H7 (cell line): Measurements from ENCODE around the gene PRXL2C. TPM values are rescaled to one million over a fixed set of nuclear protein-coding genes. Genes with fewer than 3 reads are reported as not detected.
"Not testable (repeated sequence)": the region's sequence is repeated elsewhere in the genome, so short reads cannot be mapped to it uniquely, and the experiment has no call there.

Experiments
- DNase-seq: peaks from one replicate; pipeline ENCODE4 v3.0.0; 2012
- H3K27me3 ChIP-seq: 2 replicates; pipeline ENCODE4 v1.6.0; 2011; ENCODE audit warnings: mild to moderate bottlenecking, low read length; ENCODE audit not compliant: control insufficient read depth, insufficient read depth
- H3K36me3 ChIP-seq: replicated peaks from 2 replicates; pipeline ENCODE4 v1.5.1; 2011; ENCODE audit warnings: low read length; ENCODE audit not compliant: control insufficient read depth, insufficient read depth
- H3K4me3 ChIP-seq: 2 replicates; pipeline ENCODE4 v1.5.1; 2011; ENCODE audit warnings: low read depth, mild to moderate bottlenecking, control low read depth, low read length, moderate library complexity; ENCODE audit not compliant: insufficient read depth
- total RNA-seq: library from RNA; depleted of rRNA; stranded (reverse); fragments of >200 nt; shearing (Covaris generic); gene quantifications from 2 replicates; pipeline ENCODE4 v1.2.3, GENCODE V29; 2014

Gene PRXL2C
- total RNA-seq, 1 experiment from 2014 or later, result 7.9 TPM

- Histone ChIP-seq H3K27me3 (no peaks in the 10 kb centered on the region), H3K4me3 (no peak overlapping the region), H3K36me3 (no peaks in the 10 kb centered on the region)
- no peak for DNase-seq
Observed at GRCh38 chr9:96663506-96664120, 8.5 kb upstream of the PRXL2C start.

GRCh38 chr9:96661711-96662110, 6.6 kb upstream of the PRXL2C start:
- H3K36me3 ChIP-seq, result no peaks in the 10 kb centered on the region
- no peaks in the 10 kb centered on the region for H3K27me3 ChIP-seq
- H3K4me3 ChIP-seq, result no peak overlapping the region
- no peak for DNase-seq

GRCh38 chr9:96660692-96661248, 5.7 kb upstream of the PRXL2C start:
- no peak for DNase-seq
- Histone ChIP-seq H3K4me3 (no peak overlapping the region), H3K27me3 (no peaks in the 10 kb centered on the region; the same call in 1 of the 2 replicates), H3K36me3 (no peaks in the 10 kb centered on the region)

GRCh38 chr9:96654450-96655197, 493 bp downstream of the PRXL2C start:
- Histone ChIP-seq H3K4me3 (peak overlapping the region; percentile 69), H3K36me3 (no peaks in the 10 kb centered on the region), H3K27me3 (no peaks in the 10 kb centered on the region; the same call in 1 of the 2 replicates)
- DNase-seq, result peak; percentile 93

GRCh38 chr9:96651626-96652025, 3.5 kb downstream of the PRXL2C start:
- Histone ChIP-seq H3K36me3 (no peaks in the 10 kb centered on the region), H3K4me3 (no peak overlapping the region), H3K27me3 (no peaks in the 10 kb centered on the region; the same call in 1 of the 2 replicates)
- DNase-seq, result no peak

- no peak for DNase-seq
Observed at GRCh38 chr9:96649620-96650324, 5.3 kb downstream of the PRXL2C start.

GRCh38 chr9:96646081-96646991, 8.8 kb downstream of the PRXL2C start:
- H3K36me3 ChIP-seq, result no peaks in the 10 kb centered on the region
- H3K27me3 ChIP-seq, result no peaks in the 10 kb centered on the region
- DNase-seq, result no peak
- no peak overlapping the region for H3K4me3 ChIP-seq

More at GRCh38 chr9:96649620-96650324, 5.3 kb downstream of the PRXL2C start:
- Histone ChIP-seq H3K4me3 (no peak overlapping the region), H3K36me3 (no peaks in the 10 kb centered on the region), H3K27me3 (no peaks in the 10 kb centered on the region)

- DNase-seq, result no peak
- no peaks in the 10 kb centered on the region for H3K36me3 ChIP-seq
- H3K27me3 ChIP-seq, result no peaks in the 10 kb centered on the region
- H3K4me3 ChIP-seq, result no peak overlapping the region
Observed at GRCh38 chr9:96644137-96644536, 11.0 kb downstream of the PRXL2C start.

GRCh38 chr9:96641514-96641913, 13.6 kb downstream of the PRXL2C start:
- Histone ChIP-seq H3K27me3 (no peaks in the 10 kb centered on the region), H3K4me3 (no peak overlapping the region), H3K36me3 (no peaks in the 10 kb centered on the region)
- DNase-seq, result no peak

GRCh38 chr9:96638606-96639364, 16.3 kb downstream of the PRXL2C start:
- Histone ChIP-seq H3K4me3 (no peak overlapping the region), H3K36me3 (no peaks in the 10 kb centered on the region), H3K27me3 (no peaks in the 10 kb centered on the region)
- no peak for DNase-seq

- H3K4me3 ChIP-seq, result no peak overlapping the region
Observed at GRCh38 chr9:96636368-96636767, 18.7 kb downstream of the PRXL2C start.

GRCh38 chr9:96633579-96633978, 21.5 kb downstream of the PRXL2C start:
- not testable (repeated sequence) for H3K36me3 ChIP-seq, H3K27me3 ChIP-seq

More at GRCh38 chr9:96636368-96636767, 18.7 kb downstream of the PRXL2C start:
- no peaks in the 10 kb centered on the region for H3K36me3 ChIP-seq
- DNase-seq, result no peak
- H3K27me3 ChIP-seq, result no peaks in the 10 kb centered on the region

GRCh38 chr9:96626912-96627311, 28.2 kb downstream of the PRXL2C start:
- Histone ChIP-seq H3K36me3 (no peaks in the 10 kb centered on the region), H3K4me3 (no peak overlapping the region), H3K27me3 (no peaks in the 10 kb centered on the region; the same call in 1 of the 2 replicates)
- DNase-seq, result no peak

More at GRCh38 chr9:96633579-96633978, 21.5 kb downstream of the PRXL2C start:
- DNase-seq, H3K4me3 ChIP-seq: not testable (repeated sequence)
